B cell (primary cell): ENCODE measurements around the gene CD164. TPM values are rescaled to one million over a fixed set of nuclear protein-coding genes. Genes with fewer than 3 reads are reported as not detected.

Experiments
- ATAC-seq: fragments of 200-7000 bp; cut with Tn5 transposase; one replicate; pipeline ENCODE4 v1.10.0; 2021; ENCODE audit warnings: low read depth, mild to moderate bottlenecking, moderate number of reproducible peaks, moderate library complexity
- CTCF ChIA-PET: fragments of 350-600 bp; sonication (Branson Sonifier 250); formaldehyde crosslinking; loops from one replicate; lab custom pipeline; 2021; ENCODE audit warnings: antibody characterized with exemption, inconsistent platforms; lab: Charles Lee
- POLR2A ChIA-PET: fragments of 350-600 bp; sonication (Branson Sonifier 250); formaldehyde crosslinking; loops from one replicate; lab custom pipeline; 2021; ENCODE audit warnings: antibody characterized with exemption; lab: Charles Lee
- DNase-seq: peaks from one replicate; pipeline ENCODE4 v3.0.0; 2013
- H2AFZ ChIP-seq: 2 replicates; pipeline ENCODE4 v1.6.1; 2012; ENCODE audit warnings: mild to moderate bottlenecking, low read depth, low read length; ENCODE audit not compliant: insufficient read depth, poor library complexity, severe bottlenecking
- H3K27ac ChIP-seq, 2 donors: 1 replicate in 1 of 2; 2 replicates in 1 of 2; pipeline ENCODE4 v1.5.1; 2012 to 2013; ENCODE audit warnings: low read length in 2 of 2, mild to moderate bottlenecking in 2 of 2, moderate library complexity in 1 of 2
- H3K27me3 ChIP-seq, 4 experiments: fragments of 200-600 bp in 1 of 4; sonication (generic) in 1 of 4; replicated peaks in 1 of 4; 1 replicate in 2 of 4; 2 replicates in 2 of 4; pipeline versions ENCODE4 v1.6.1 to v1.7.0; 2013 to 2016; ENCODE audit warnings: low read length in 3 of 4, mild to moderate bottlenecking in 2 of 4, mixed read lengths in 1 of 4, moderate library complexity in 1 of 4; ENCODE audit not compliant: insufficient read depth in 4 of 4, control insufficient read depth in 3 of 4; ENCODE audit errors: control extremely low read depth in 1 of 4
- H3K36me3 ChIP-seq, 2 experiments: replicated peaks in 1 of 2; 1 replicate in 1 of 2; 2 replicates in 1 of 2; pipeline versions ENCODE4 v1.6.1 to v1.7.1; 2013; ENCODE audit warnings: low read length in 1 of 2; ENCODE audit not compliant: insufficient read depth in 2 of 2, control insufficient read depth in 1 of 2; ENCODE audit errors: control extremely low read depth in 1 of 2, extremely low read depth in 1 of 2
- H3K4me1 ChIP-seq, 2 donors: fragments of 200-600 bp in 1 of 2; sonication (generic) in 1 of 2; 1 replicate in 1 of 2; 2 replicates in 1 of 2; pipeline versions ENCODE4 v1.5.1 to v1.6.1; 2013 to 2017; ENCODE audit warnings: low read length in 2 of 2; ENCODE audit not compliant: control insufficient read depth in 2 of 2, insufficient read depth in 2 of 2
- H3K4me2 ChIP-seq: replicated peaks from 2 replicates; pipeline ENCODE3; 2012; ENCODE audit warnings: mild to moderate bottlenecking, low read depth, low read length; ENCODE audit not compliant: poor library complexity, severe bottlenecking
- H3K4me3 ChIP-seq, 5 experiments: fragments of 200-600 bp in 1 of 5; sonication (generic) in 1 of 5; 1 replicate in 3 of 5; 2 replicates in 2 of 5; pipeline versions ENCODE4 v1.5.1 to v1.7.0; 2011 to 2016; ENCODE audit warnings: low read length in 4 of 5, mild to moderate bottlenecking in 4 of 5, low read depth in 2 of 5, control low read depth in 1 of 5, moderate library complexity in 1 of 5; ENCODE audit not compliant: insufficient read depth in 1 of 5; ENCODE audit errors: control extremely low read depth in 1 of 5, extremely low read depth in 1 of 5
- H3K79me2 ChIP-seq: fragments of 200-600 bp; sonication (generic); one replicate; pipeline ENCODE4 v1.6.0; 2016; ENCODE audit warnings: low read length; ENCODE audit not compliant: control insufficient read depth, insufficient read depth
- H3K9ac ChIP-seq: fragments of 200-600 bp; sonication (generic); 2 replicates; pipeline ENCODE4 v1.6.1; 2017; ENCODE audit warnings: mild to moderate bottlenecking, low read length, moderate library complexity
- H3K9me3 ChIP-seq, 3 donors: one replicate each; pipeline versions ENCODE4 v1.6.1 to v1.7.1; 2013; ENCODE audit warnings: low read length in 2 of 3; ENCODE audit not compliant: control insufficient read depth in 2 of 3, insufficient read depth in 1 of 3; ENCODE audit errors: control extremely low read depth in 1 of 3
- H4K20me1 ChIP-seq: 2 replicates; pipeline ENCODE4 v1.6.0; 2012; ENCODE audit warnings: mild to moderate bottlenecking, low read length; ENCODE audit not compliant: insufficient read depth, control insufficient read depth, poor library complexity, severe bottlenecking
- H3K27ac Mint-ChIP-seq: one replicate; pipeline ENCODE4 v1.8.0; 2021; ENCODE audit warnings: mixed read lengths
- H3K27me3 Mint-ChIP-seq: one replicate; pipeline ENCODE4 v1.8.0; 2021; ENCODE audit warnings: mixed read lengths
- H3K4me1 Mint-ChIP-seq: one replicate; pipeline ENCODE4 v1.8.0; 2021; ENCODE audit warnings: mixed read lengths
- H3K4me3 Mint-ChIP-seq: one replicate; pipeline ENCODE4 v1.8.0; 2021; ENCODE audit warnings: mixed read lengths
- H3K9me3 Mint-ChIP-seq: one replicate; pipeline ENCODE4 v1.8.0; 2022; ENCODE audit warnings: mixed read lengths; ENCODE audit not compliant: insufficient read depth
- EZH2 ChIP-seq: IDR thresholded peaks from 2 replicates; pipeline ENCODE4 v1.6.1; 2012; ENCODE audit warnings: borderline replicate concordance, low read depth, mild to moderate bottlenecking, moderate library complexity, low read length; ENCODE audit not compliant: insufficient read depth, poor library complexity, severe bottlenecking
- WGBS: methylation state at CpG from one replicate; pipeline ENCODE4 v1.1.5; 2013; ENCODE audit warnings: missing lambda C conversion rate; ENCODE audit not compliant: insufficient coverage; 5-methylcytosine and 5-hydroxymethylcytosine counted together
- intact Hi-C: fragments of 100-400 bp; cut with micrococcal nuclease; formaldehyde crosslinking; loops from one replicate; pipeline ENCODE4 v1.10.0; 2022
- polyA plus RNA-seq: library from polyadenylated mRNA; depleted of rRNA; stranded (reverse); fragments of >200 nt; gene quantifications from 2 replicates; pipeline ENCODE4 v1.2.3, GENCODE V29; 2012
- total RNA-seq, 2 donors: library from RNA; stranded (reverse); fragments of 120-200 nt in 1 of 2; gene quantifications; 1 replicate in 1 of 2; 2 replicates in 1 of 2; pipeline versions ENCODE4 v1.2.3 to v1.2.4, GENCODE V29; 2013 to 2022
- TF ChIP-seq, protein P1 (sequence below): fragments of 200-600 bp; IDR thresholded peaks from one replicate; pipeline ENCODE4 v1.8.0; 2022; ENCODE audit warnings: antibody characterized with exemption, mild to moderate bottlenecking

The CD164 gene
- total and polyA plus RNA-seq, 2 donors (not counting 1 experiment from before 2014, with no cell fraction given), result 63.4 to 184 TPM

DNA sequence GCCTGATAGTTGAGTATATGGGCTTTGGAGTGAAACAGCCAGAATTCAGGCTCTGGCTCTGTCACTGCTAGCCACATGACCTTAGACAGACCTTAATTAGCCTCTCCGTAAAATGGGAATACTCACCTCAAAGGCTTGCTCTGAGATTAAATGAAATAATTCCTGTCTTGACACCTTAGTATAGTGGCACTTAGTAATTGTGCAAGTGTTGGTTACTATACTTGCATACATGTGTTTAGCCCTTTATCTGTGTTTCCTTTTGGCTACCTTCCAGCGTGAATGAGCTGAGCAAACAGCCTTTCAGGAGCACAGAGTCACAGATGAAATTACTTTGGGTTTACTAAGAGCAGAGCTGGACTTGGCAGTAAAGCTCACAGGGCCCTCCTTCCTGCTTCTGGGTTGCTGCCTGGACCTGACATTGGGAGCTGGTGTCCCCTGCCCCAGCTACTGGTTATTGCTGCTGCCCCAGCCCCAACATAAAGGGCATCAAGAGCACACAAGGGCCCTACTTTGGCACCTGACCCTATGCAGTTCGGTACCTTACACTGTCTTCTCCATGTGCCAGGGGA lies 32.8 kb downstream of the CD164 start:
- no peak overlapping the region for H3K9ac ChIP-seq
- ChIA-PET POLR2A (no interaction called here), CTCF (no interaction called here)
- H2AFZ ChIP-seq, result no peak overlapping the region
- H3K4me1 ChIP-seq, result no peaks in the 10 kb centered on the region
- Mint-ChIP-seq H3K9me3 (no peaks in the 10 kb centered on the region), H3K4me1 (peaks cover 2% of the 10 kb centered on the region), H3K27ac (no peak overlapping the region), H3K27me3 (no peaks in the 10 kb centered on the region), H3K4me3 (no peak overlapping the region)
- H4K20me1 ChIP-seq, result no peaks in the 10 kb centered on the region
- H3K27me3 ChIP-seq, result no peaks in the 10 kb centered on the region
- peaks cover 0 to 4% of the 10 kb centered on the region in 2 experiments for H3K36me3 ChIP-seq
- no peak overlapping the region for H3K27ac ChIP-seq
- DNase-seq (no peak), ATAC-seq (no peak)
- H3K4me3 ChIP-seq, result no peak overlapping the region
- H3K79me2 ChIP-seq, result no peaks in the 10 kb centered on the region
- no peaks in the 10 kb centered on the region for H3K9me3 ChIP-seq
- no peak overlapping the region for H3K4me2 ChIP-seq
- 56% methylated on average over 2 of the region's 3 CpGs for WGBS
- intact Hi-C loops, result no loop called here
- TF ChIP-seq EZH2, result no peak
- TF ChIP-seq, protein P1, sequence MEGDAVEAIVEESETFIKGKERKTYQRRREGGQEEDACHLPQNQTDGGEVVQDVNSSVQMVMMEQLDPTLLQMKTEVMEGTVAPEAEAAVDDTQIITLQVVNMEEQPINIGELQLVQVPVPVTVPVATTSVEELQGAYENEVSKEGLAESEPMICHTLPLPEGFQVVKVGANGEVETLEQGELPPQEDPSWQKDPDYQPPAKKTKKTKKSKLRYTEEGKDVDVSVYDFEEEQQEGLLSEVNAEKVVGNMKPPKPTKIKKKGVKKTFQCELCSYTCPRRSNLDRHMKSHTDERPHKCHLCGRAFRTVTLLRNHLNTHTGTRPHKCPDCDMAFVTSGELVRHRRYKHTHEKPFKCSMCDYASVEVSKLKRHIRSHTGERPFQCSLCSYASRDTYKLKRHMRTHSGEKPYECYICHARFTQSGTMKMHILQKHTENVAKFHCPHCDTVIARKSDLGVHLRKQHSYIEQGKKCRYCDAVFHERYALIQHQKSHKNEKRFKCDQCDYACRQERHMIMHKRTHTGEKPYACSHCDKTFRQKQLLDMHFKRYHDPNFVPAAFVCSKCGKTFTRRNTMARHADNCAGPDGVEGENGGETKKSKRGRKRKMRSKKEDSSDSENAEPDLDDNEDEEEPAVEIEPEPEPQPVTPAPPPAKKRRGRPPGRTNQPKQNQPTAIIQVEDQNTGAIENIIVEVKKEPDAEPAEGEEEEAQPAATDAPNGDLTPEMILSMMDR, result no peak

DNA sequence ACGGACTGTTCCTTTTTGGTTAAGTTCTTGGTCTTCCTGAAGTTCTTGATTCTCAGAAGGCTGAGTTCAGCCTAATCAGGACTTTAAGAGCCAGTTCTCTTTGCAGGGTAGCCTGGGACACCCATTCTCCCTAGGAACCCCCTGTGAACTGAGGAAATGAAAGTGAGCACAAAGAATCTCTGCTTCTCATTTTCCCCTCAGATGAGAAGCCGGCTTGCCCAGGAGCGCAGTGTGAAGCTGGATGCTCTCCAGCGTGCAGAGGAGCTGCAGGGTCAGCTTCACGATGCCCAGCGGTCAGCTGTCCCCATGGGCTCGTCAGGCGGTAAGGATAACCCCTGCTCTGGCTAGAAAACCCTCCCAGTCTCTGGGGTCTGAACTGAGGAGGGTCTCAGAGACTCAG lies 34.0 kb downstream of the CD164 start:
- Histone ChIP-seq H3K4me1 (no peaks in the 10 kb centered on the region), H3K79me2 (no peaks in the 10 kb centered on the region), H3K4me2 (no peak overlapping the region), H3K27ac (no peak overlapping the region), H3K9me3 (no peaks in the 10 kb centered on the region), H2AFZ (no peak overlapping the region), H4K20me1 (no peaks in the 10 kb centered on the region), H3K4me3 (no peak overlapping the region), H3K9ac (no peak overlapping the region), H3K36me3 (no peaks in the 10 kb centered on the region), H3K27me3 (no peaks in the 10 kb centered on the region)
- no peaks in the 10 kb centered on the region for H3K27me3 Mint-ChIP-seq
- peaks cover 2% of the 10 kb centered on the region for H3K4me1 Mint-ChIP-seq
- H3K4me3 Mint-ChIP-seq, result no peak overlapping the region
- intact Hi-C loops, result no loop called here
- ChIA-PET CTCF (no interaction called here), POLR2A (no interaction called here)
- 100% methylated on average over 7 of the region's 8 CpGs for WGBS
- ATAC-seq (no peak), DNase-seq (no peak)
- no peaks in the 10 kb centered on the region for H3K9me3 Mint-ChIP-seq
- H3K27ac Mint-ChIP-seq, result no peak overlapping the region
- TF ChIP-seq EZH2, result no peak
- TF ChIP-seq, protein P1, result no peak
